Measurements from ENCODE around the gene OR4D1.

The OR4D1 gene

DNA sequence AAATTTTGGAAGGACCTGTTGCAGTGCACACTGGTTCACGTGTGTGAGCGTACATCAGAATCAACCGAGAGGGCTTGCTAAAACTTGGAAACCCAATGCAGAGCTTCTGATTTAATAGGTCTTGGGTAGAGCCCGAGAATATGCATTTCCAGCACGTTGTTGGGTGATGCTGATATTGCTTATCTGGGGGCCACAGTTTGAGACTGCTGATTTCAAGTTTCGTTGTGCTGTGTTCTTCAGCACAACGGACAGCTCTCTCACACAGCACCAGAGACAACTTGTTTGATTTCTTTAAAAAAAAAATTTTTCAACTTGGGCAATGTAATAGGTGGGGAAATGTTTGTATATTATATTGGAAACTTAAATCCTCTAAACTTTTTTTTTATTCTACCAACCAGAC is 28.0 kb downstream of the OR4D1 start:
- Histone ChIP-seq H3K4me3 (ENCODE audit: low read length) (no peak overlapping the region), H3K27ac (ENCODE audit: low read length) (no peak overlapping the region), H3K36me3 (ENCODE audit: control insufficient read depth, insufficient read depth, low read length) (no peaks in the 10 kb centered on the region), H3K4me1 (ENCODE audit: control insufficient read depth, insufficient read depth, low read length) (no peaks in the 10 kb centered on the region), H3K27me3 (ENCODE audit: control insufficient read depth, insufficient read depth, low read length) (no peaks in the 10 kb centered on the region), H3K9me3 (ENCODE audit: control insufficient read depth, insufficient read depth, low read length) (no peaks in the 10 kb centered on the region)
- DNase-seq (ENCODE audit: low read depth, low spot score): no peak
- WGBS (ENCODE audit: insufficient coverage, insufficient read length): no CpG with 5 or more reads among the region's 7 CpGs

DNA sequence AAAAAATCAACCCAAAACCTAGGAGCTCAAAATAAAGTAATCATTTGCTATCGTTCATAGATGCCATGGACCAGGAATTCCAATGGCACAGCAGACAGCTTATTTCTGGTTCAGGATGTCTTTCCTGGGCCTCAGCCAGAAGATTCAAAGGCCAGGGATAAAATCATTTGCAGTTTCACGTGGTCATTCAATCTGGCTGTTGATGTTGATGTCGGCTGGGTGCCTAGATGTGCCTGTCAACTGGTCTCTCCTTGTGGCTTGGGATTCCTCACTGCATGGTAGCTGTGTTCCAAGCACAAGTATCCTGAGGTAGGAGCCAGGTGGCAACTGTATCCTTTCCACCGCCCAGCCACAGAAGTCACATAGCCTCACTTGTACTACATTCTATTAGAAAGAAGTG is 33.6 kb downstream of the OR4D1 start:
- no peak overlapping the region for H3K4me3 ChIP-seq (ENCODE audit: low read length)
- H3K9me3 ChIP-seq (ENCODE audit: control insufficient read depth, insufficient read depth, low read length): no peaks in the 10 kb centered on the region
- H3K27me3 ChIP-seq (ENCODE audit: control insufficient read depth, insufficient read depth, low read length): no peaks in the 10 kb centered on the region
- no peak for DNase-seq (ENCODE audit: low read depth, low spot score)
- H3K4me1 ChIP-seq (ENCODE audit: control insufficient read depth, insufficient read depth, low read length): no peaks in the 10 kb centered on the region
- no peak overlapping the region for H3K27ac ChIP-seq (ENCODE audit: low read length)
- H3K36me3 ChIP-seq (ENCODE audit: control insufficient read depth, insufficient read depth, low read length): no peaks in the 10 kb centered on the region
- no CpG with 5 or more reads among the region's 4 CpGs for WGBS (ENCODE audit: insufficient coverage, insufficient read length)

DNA sequence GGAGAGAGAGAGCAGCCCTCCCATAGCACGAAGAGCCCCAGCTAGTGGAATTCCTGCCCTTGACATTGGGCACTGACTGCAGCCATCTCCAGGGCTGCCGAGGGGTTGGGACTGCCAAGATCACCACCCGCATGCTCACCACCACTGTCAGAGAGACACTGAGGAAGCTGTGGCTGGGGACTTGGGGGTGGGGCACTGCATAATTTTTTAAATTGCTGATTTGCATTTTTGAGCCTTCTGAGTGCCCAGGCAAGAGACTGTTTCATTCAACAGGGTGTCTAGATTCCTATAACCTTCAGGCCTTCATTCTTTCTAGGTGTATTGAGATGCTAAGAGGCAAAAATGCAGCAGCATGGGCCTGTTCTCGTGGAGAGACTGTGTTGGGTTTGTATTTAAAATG is 35.3 kb downstream of the OR4D1 start:
- no peaks in the 10 kb centered on the region for H3K36me3 ChIP-seq (ENCODE audit: control insufficient read depth, insufficient read depth, low read length)

DNA sequence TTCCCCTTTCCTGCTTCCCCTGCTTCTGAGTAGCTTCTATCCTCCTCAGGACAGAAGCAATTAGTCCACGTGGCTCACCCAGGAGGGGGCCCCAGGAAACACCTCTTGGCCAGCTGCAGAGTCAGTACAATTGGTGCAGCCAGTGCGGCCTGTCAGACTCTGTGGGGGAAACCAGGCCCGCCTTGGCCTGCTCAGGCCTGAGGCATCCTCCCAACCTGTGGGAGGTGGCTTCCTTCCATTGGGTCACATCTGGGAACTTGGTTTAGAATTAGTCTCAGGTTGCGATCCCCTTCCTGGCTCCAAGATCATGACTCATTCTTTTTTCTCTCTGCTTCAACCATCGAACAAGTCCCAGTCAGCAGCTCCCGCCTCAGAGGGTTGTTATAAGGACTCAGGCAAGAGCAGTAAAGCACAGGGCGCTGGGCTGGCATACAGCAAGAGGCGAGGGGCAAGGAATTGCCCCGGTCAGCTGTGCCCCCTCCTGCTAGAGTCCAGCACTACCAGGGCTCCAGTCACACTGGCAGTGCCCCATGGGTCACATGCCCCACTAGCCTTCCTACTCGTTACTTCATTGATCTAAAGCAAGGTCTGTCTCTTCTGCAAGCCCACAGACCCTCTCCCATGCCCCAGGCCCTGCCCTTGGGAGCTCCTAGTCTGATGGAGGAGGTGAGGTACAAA is 36.3 kb downstream of the OR4D1 start:
- no peaks in the 10 kb centered on the region for H3K9me3 ChIP-seq (ENCODE audit: control insufficient read depth, insufficient read depth, low read length)
- WGBS (ENCODE audit: insufficient coverage, insufficient read length): no CpG with 5 or more reads among the region's 10 CpGs
- no peaks in the 10 kb centered on the region for H3K27me3 ChIP-seq (ENCODE audit: control insufficient read depth, insufficient read depth, low read length)
- no peaks in the 10 kb centered on the region for H3K4me1 ChIP-seq (ENCODE audit: control insufficient read depth, insufficient read depth, low read length)
- no peak overlapping the region for H3K27ac ChIP-seq (ENCODE audit: low read length)
- no peaks in the 10 kb centered on the region for H3K36me3 ChIP-seq (ENCODE audit: control insufficient read depth, insufficient read depth, low read length)
- no peak for DNase-seq (ENCODE audit: low read depth, low spot score)
- no peak overlapping the region for H3K4me3 ChIP-seq (ENCODE audit: low read length)

More for the DNA sequence above, 35.3 kb downstream of the OR4D1 start:
- Histone ChIP-seq H3K27ac (ENCODE audit: low read length) (no peak overlapping the region), H3K27me3 (ENCODE audit: control insufficient read depth, insufficient read depth, low read length) (no peaks in the 10 kb centered on the region), H3K4me1 (ENCODE audit: control insufficient read depth, insufficient read depth, low read length) (no peaks in the 10 kb centered on the region), H3K9me3 (ENCODE audit: control insufficient read depth, insufficient read depth, low read length) (no peaks in the 10 kb centered on the region), H3K4me3 (ENCODE audit: low read length) (no peak overlapping the region)
- DNase-seq (ENCODE audit: low read depth, low spot score): no peak
- no CpG with 5 or more reads among the region's 4 CpGs for WGBS (ENCODE audit: insufficient coverage, insufficient read length)

DNA sequence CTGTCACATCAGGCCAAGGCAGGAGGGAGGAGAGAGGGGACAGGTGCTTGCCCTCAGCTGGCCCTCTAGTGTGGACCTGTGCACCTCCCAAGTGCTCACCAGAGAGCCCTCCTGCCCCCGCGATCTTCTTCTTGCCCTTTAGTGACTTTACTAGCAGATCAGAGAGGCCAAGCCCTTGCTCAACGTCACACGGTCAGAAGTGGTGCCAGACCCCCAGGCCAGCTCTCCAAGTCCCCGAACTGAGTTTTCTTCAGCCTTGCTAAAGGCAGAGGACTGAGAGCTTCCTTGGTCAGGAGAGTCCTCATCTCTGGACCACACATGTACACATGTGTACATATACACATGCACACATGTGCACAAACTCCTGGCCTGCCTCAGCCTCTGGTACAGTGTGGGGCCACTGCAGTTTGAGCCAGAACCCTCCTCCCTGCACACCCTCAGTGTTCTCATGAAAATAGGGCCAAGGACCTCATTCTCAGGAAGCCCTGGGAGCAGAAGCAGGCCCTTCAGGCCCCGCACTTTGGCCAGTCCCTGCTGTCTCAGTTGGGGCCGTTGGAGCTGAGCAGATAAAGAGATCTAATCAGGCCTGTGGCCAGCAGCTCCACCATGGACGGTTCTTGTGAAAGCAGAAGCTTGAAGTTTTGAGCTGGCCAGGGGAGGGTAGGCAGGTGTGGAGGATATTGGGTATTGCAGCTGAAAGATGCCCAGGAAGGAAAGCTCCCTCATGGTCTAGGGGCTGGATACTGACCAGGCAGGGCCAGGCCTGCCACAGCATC is 37.0 kb downstream of the OR4D1 start:
- H3K4me1 ChIP-seq (ENCODE audit: control insufficient read depth, insufficient read depth, low read length): no peaks in the 10 kb centered on the region
- no peaks in the 10 kb centered on the region for H3K36me3 ChIP-seq (ENCODE audit: control insufficient read depth, insufficient read depth, low read length)
- no peaks in the 10 kb centered on the region for H3K27me3 ChIP-seq (ENCODE audit: control insufficient read depth, insufficient read depth, low read length)
- H3K4me3 ChIP-seq (ENCODE audit: low read length): no peak overlapping the region
- no peak overlapping the region for H3K27ac ChIP-seq (ENCODE audit: low read length)
- no peaks in the 10 kb centered on the region for H3K9me3 ChIP-seq (ENCODE audit: control insufficient read depth, insufficient read depth, low read length)
- no peak for DNase-seq (ENCODE audit: low read depth, low spot score)
- WGBS (ENCODE audit: insufficient coverage, insufficient read length): no CpG with 5 or more reads among the region's 8 CpGs

DNA sequence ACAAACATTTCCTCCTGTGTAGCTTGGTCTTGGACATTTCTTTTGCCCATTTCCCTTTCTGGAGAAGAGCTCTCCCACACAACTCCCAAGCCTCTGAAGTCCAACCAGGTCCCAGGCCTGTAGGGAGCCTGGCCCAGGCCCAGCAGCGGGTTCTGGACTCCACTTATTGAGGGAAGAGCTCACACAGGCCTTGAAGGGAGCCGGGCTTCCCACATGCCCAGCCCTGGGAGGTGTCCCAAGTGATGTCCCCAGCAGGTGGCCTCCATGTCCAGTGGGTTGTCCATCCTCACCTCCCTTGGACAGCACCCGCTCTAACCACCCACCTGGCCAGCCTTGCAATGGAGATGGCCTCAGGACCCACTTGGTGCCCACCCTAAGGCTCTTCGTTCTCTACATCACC is 38.4 kb downstream of the OR4D1 start:
- WGBS (ENCODE audit: insufficient coverage, insufficient read length): no CpG with 5 or more reads among the region's 4 CpGs
- Histone ChIP-seq H3K27me3 (ENCODE audit: control insufficient read depth, insufficient read depth, low read length) (no peaks in the 10 kb centered on the region), H3K4me1 (ENCODE audit: control insufficient read depth, insufficient read depth, low read length) (no peaks in the 10 kb centered on the region), H3K9me3 (ENCODE audit: control insufficient read depth, insufficient read depth, low read length) (no peaks in the 10 kb centered on the region), H3K27ac (ENCODE audit: low read length) (no peak overlapping the region), H3K4me3 (ENCODE audit: low read length) (no peak overlapping the region), H3K36me3 (ENCODE audit: control insufficient read depth, insufficient read depth, low read length) (no peaks in the 10 kb centered on the region)
- no peak for DNase-seq (ENCODE audit: low read depth, low spot score)

DNA sequence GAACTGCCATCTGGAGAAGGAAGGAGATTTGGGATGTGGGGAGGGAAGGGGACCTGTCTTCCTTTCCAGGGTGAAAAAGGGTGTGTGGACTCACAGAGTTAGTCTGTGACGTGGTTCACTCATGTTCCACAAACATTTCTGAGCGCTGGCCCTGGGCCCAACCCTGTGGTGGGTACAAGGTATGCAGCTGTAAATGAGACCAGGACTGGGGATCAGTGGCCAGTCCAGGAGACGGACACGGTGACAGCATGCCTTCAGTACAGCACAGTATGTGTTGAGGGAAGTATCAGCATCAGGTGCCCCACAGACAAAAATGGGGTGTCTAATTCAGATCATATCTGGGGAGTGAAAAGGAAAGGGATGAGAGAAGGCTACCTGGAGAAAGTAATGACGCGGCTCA is 38.9 kb downstream of the OR4D1 start:
- no CpG with 5 or more reads among the region's 6 CpGs for WGBS (ENCODE audit: insufficient coverage, insufficient read length)
- no peak overlapping the region for H3K4me3 ChIP-seq (ENCODE audit: low read length)
- H3K36me3 ChIP-seq (ENCODE audit: control insufficient read depth, insufficient read depth, low read length): no peaks in the 10 kb centered on the region
- H3K27ac ChIP-seq (ENCODE audit: low read length): no peak overlapping the region
- H3K4me1 ChIP-seq (ENCODE audit: control insufficient read depth, insufficient read depth, low read length): no peaks in the 10 kb centered on the region
- no peaks in the 10 kb centered on the region for H3K9me3 ChIP-seq (ENCODE audit: control insufficient read depth, insufficient read depth, low read length)
- H3K27me3 ChIP-seq (ENCODE audit: control insufficient read depth, insufficient read depth, low read length): no peaks in the 10 kb centered on the region
- no peak for DNase-seq (ENCODE audit: low read depth, low spot score)

DNA sequence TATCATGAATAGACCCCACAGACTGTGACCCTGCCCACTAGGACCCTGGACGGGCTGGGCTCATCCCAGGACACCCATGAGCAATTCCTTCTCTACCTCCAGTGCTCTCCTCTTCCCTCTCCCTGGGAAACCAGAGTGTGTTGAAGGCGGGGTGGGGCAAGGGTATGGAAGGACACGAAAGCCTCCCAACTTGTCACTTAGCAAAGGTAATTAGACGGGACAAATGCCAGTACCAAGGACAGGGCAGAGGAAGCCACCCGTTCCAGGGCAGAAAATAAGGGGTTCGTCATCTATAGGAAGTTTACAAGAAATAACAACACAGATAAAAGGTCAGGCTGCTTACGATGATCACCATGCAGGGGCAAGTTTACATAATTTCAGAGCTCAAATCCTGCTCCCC is 39.5 kb downstream of the OR4D1 start:
- no peak overlapping the region for H3K27ac ChIP-seq (ENCODE audit: low read length)
- no peaks in the 10 kb centered on the region for H3K27me3 ChIP-seq (ENCODE audit: control insufficient read depth, insufficient read depth, low read length)
- no peak for DNase-seq (ENCODE audit: low read depth, low spot score)
- no peaks in the 10 kb centered on the region for H3K36me3 ChIP-seq (ENCODE audit: control insufficient read depth, insufficient read depth, low read length)
- no peaks in the 10 kb centered on the region for H3K9me3 ChIP-seq (ENCODE audit: control insufficient read depth, insufficient read depth, low read length)
- H3K4me3 ChIP-seq (ENCODE audit: low read length): no peak overlapping the region
- H3K4me1 ChIP-seq (ENCODE audit: control insufficient read depth, insufficient read depth, low read length): no peaks in the 10 kb centered on the region
- no CpG with 5 or more reads among the region's 7 CpGs for WGBS (ENCODE audit: insufficient coverage, insufficient read length)

DNA sequence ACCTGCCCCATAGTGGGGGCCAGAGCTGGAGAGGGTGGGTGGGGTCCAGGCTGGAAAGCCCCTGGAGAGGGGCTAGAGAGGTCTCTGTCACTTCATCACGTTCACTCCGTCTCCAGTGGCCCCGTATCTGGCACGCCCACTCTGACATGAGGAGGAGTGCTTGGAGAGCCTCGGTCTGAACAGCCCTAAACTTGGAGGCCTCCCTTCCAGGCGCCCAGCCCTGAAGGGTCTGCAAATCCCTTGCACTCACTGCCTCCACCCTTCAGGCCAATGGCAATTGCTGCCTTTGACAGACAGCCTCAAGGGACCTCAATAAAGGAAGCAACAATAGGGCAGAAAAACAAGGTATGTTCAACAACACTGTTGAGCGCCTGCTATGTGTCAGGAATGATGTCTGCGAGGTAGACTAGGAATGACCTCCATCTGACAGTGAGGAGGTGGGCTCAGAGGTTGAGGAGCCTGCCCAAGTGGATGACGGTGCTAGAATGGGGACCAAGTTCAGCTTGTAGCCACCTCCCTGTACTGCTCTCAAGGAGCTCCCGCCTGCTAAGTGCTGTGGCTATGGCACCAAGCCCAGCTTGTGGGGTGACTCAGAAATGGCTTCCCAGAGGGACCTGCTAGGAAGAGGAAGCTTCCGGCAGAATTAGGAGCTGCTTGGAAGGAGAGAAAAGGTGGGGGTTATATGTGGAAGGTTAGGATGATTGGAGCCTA is 41.4 kb downstream of the OR4D1 start:
- no peaks in the 10 kb centered on the region for H3K9me3 ChIP-seq (ENCODE audit: control insufficient read depth, insufficient read depth, low read length)
- no peaks in the 10 kb centered on the region for H3K4me1 ChIP-seq (ENCODE audit: control insufficient read depth, insufficient read depth, low read length)
- no peak overlapping the region for H3K27ac ChIP-seq (ENCODE audit: low read length)
- WGBS (ENCODE audit: insufficient coverage, insufficient read length): no CpG with 5 or more reads among the region's 11 CpGs
- DNase-seq (ENCODE audit: low read depth, low spot score): no peak
- no peaks in the 10 kb centered on the region for H3K27me3 ChIP-seq (ENCODE audit: control insufficient read depth, insufficient read depth, low read length)
- H3K4me3 ChIP-seq (ENCODE audit: low read length): no peak overlapping the region
- no peaks in the 10 kb centered on the region; the same call in 1 of the 2 replicates for H3K36me3 ChIP-seq (ENCODE audit: control insufficient read depth, insufficient read depth, low read length)

DNA sequence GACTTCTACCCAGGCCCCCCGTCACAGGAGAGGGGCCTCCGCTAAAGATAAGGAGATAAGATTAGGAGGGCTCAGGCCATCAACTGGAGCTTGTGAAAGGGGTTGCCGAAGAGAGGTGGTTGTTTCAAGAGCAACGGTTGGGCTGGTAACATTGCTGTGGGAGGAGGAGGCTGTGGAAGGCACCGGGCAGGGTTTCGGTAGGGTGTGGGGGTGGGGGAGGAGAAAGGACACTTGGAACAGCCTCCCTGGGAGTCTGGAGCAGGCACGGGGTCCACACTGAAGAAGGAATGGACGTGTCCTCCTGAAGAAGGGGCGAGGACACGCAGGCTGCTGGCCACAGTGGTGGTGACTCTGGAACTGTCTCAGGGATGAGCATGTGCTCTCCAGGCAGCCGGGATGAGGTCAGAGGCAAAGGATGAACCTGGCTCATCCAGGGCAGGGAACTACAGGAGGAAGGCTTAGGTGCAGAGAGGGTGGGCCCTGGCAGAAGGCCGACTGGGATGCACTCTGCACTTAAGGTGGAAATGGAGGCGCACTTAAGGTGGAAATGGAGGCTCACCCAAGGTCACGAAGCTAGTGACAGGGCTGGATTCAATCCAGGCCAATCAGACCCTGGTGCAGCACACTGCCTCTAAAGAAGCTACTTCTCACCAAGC is 43.2 kb downstream of the OR4D1 start:
- no peaks in the 10 kb centered on the region; the same call in 1 of the 2 replicates for H3K36me3 ChIP-seq (ENCODE audit: control insufficient read depth, insufficient read depth, low read length)
- WGBS (ENCODE audit: insufficient coverage, insufficient read length): no CpG with 5 or more reads among the region's 14 CpGs
- H3K4me1 ChIP-seq (ENCODE audit: control insufficient read depth, insufficient read depth, low read length): no peaks in the 10 kb centered on the region
- H3K27ac ChIP-seq (ENCODE audit: low read length): no peak overlapping the region
- H3K4me3 ChIP-seq (ENCODE audit: low read length): no peak overlapping the region
- no peaks in the 10 kb centered on the region for H3K27me3 ChIP-seq (ENCODE audit: control insufficient read depth, insufficient read depth, low read length)
- no peaks in the 10 kb centered on the region for H3K9me3 ChIP-seq (ENCODE audit: control insufficient read depth, insufficient read depth, low read length)
- no peak for DNase-seq (ENCODE audit: low read depth, low spot score)

All from iPS DF 6.9 (cell line).